C4-2B (cell line): Measurements from ENCODE around the gene DBNL.

Source experiments
- H3K27ac ChIP-seq: fragments of 450-650 bp; 2 replicates; pipeline ENCODE4 v1.5.1; 2017
- ZFX ChIP-seq: fragments of 450-650 bp; IDR thresholded peaks from 2 replicates; pipeline ENCODE4 v1.6.1; 2017
- TF ChIP-seq, protein P1 (sequence below): fragments of 450-650 bp; conservative IDR thresholded peaks from 2 replicates; pipeline ENCODE4 v1.5.1; 2017; ENCODE audit warnings: mild to moderate bottlenecking

Gene DBNL

DNA sequence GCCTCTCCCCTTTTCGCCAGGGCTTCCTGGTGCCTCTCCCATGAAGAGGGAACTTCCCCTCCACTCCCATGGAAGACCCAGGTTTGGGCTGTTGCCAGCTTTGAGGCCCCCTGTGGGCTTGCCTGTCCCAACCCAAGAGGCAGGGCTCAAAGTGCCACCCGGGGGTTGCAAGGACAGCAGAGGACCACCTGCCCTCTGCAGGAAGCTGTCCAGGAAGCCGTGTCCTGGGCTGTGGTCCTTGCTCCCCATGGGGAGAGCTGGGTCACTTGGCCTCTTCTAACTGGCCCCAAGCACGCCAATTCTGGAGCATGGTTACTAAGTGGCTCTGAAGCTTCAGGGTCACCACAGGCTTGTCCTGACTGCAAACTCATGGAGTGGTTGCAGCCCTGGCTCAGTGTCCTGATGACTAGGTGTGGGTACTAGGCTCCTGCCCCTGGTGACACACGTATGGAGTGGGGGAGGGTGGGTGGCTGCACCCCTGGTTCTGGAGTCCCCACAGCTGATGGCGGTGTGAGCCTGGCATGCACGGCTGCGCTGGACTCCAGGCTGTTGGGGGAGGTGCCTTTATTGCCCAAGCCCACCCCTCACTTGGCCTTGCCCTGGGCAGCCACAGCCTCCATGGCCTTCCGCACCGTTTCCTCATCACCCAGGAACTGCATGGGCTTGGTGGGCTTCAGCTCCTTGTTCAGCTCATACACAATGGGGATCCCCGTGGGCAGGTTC lies 17.8 kb downstream of the DBNL start:
- TF ChIP-seq, protein P1, sequence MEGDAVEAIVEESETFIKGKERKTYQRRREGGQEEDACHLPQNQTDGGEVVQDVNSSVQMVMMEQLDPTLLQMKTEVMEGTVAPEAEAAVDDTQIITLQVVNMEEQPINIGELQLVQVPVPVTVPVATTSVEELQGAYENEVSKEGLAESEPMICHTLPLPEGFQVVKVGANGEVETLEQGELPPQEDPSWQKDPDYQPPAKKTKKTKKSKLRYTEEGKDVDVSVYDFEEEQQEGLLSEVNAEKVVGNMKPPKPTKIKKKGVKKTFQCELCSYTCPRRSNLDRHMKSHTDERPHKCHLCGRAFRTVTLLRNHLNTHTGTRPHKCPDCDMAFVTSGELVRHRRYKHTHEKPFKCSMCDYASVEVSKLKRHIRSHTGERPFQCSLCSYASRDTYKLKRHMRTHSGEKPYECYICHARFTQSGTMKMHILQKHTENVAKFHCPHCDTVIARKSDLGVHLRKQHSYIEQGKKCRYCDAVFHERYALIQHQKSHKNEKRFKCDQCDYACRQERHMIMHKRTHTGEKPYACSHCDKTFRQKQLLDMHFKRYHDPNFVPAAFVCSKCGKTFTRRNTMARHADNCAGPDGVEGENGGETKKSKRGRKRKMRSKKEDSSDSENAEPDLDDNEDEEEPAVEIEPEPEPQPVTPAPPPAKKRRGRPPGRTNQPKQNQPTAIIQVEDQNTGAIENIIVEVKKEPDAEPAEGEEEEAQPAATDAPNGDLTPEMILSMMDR = no peak
- TF ChIP-seq ZFX = no peak
- H3K27ac ChIP-seq = peak overlapping the region; percentile 42

DNA sequence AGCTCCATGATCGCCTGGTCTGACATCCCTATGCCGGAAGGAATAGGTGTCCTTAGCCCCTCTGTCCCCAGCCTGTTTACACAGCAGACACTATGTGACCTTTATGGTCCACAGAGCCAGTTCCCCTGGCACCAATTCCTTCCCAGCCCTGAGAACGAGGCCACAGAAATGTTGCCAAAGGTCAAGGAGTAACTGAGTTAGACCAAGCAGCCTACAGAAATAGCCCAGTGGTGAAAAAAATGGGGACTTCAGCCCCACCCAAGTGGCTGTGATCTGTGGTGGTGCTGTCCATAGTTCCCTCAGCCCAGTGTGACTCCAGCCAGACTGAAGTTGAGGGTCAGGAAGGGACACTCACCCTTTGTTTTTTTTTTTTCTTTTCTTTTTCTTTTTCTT lies 18.4 kb downstream of the DBNL start:
- H3K27ac ChIP-seq = peak overlapping the region; percentile 42
- no peak for TF ChIP-seq ZFX
- TF ChIP-seq, protein P1 = no peak

- TF ChIP-seq, protein P1 = no peak
- TF ChIP-seq ZFX = no peak
- H3K27ac ChIP-seq = peak overlapping the region; percentile 42; the same call in 1 of the 2 replicates
Measured at GRCh38 chr7:44063547-44063893, 19.0 kb downstream of the DBNL start.

DNA sequence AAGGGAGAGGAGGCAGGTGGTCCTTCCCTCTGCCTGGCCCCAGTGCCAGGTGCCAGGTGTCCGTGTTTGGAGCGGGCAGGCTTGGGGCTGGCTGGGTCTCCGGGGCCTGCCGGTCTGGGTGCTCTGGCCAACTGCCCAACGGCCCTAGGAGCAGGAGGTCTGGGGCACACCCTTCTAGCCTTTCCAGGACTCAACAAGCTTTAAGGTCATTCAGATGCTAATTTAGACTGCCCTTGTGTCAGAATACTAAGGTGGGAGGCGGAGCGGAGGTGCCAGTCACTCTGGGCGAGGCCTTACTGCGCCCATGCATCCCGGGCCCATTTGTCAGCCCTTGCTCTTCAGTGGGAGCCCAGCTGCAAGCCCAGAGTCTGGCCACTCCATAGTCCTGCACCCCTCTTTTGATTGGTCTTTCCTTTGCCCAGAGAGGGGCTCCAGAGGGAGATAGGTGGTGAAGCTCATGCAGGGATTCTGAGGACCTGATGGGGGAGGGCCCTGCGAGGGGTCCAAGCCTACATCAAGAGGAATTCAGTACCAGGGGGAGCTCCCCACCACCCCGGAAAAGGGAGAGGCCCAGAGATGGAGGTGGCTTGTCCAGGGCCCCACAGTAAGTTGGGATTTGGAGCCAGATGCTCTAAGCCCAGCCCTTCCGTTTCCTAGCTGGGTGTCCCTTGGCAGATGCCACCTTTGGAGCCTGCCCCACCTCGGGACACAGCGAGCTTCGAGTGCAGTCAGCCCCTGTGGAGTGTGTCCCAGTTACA lies 19.6 kb downstream of the DBNL start:
- H3K27ac ChIP-seq = no peak overlapping the region; the same call in 1 of the 2 replicates
- no peak for TF ChIP-seq ZFX
- TF ChIP-seq, protein P1 = no peak

GRCh38 chr7:44064791-44065430 lies 20.4 kb downstream of the DBNL start:
- H3K27ac ChIP-seq = no peak overlapping the region
- TF ChIP-seq, protein P1 = no peak
- TF ChIP-seq ZFX = no peak

DNA sequence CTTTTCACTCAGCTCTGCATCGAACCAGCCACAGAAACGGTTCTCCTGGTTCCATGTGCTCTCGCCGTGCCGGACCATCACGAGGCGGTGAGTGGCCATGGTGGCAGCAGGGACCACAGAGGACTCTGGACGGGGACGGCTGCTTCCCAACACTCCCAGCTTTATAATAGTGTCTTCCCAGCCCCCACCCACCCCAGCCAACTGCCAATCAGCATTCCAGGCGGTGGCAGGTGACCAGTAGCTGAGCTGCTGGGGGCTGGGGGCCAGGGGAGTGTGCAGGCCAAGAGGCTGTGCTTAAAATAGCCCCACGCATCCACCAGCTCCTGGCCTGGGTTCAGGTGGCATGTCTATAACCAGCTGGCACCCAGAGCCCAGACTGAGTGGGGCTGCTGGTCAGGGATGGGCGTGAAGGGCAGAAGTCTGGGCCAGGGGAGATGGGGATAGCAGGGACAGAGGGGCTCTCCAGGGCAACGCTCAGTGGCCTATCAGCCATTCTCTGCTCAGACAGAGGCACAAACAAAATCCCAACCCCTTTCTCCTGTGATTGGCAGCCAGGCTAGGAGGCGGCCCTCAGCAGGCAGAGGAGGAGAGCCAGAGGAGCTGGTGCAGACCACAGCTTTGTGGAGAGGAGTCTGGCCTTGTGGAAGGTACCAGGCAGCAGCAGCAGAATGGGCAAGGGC lies 21.1 kb downstream of the DBNL start, which contains the start of gene PGAM2:
TSS of gene PGAM2 (minus strand) at position 137 of the 680 bp plus-strand sequence. CDS start at position 99, 38 bp downstream.
- no peak for TF ChIP-seq ZFX
- TF ChIP-seq, protein P1 = no peak
- H3K27ac ChIP-seq = no peak within 1 kb of the TSS
